HG02981 (cell line): Measurements from ENCODE around the gene OR13J1.
"Not testable (repeated sequence)": the region's sequence is repeated elsewhere in the genome, so short reads cannot be mapped to it uniquely, and the experiment has no call there.

Experiments
- ATAC-seq: cut with Tn5 transposase; IDR thresholded peaks from one replicate; pipeline ENCODE4 v1.9.1; 2021; ENCODE audit warnings: mild to moderate bottlenecking, moderate library complexity; ENCODE audit not compliant: unreplicated experiment

OR13J1 gene, protein sequence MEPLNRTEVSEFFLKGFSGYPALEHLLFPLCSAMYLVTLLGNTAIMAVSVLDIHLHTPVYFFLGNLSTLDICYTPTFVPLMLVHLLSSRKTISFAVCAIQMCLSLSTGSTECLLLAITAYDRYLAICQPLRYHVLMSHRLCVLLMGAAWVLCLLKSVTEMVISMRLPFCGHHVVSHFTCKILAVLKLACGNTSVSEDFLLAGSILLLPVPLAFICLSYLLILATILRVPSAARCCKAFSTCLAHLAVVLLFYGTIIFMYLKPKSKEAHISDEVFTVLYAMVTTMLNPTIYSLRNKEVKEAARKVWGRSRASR

DNA sequence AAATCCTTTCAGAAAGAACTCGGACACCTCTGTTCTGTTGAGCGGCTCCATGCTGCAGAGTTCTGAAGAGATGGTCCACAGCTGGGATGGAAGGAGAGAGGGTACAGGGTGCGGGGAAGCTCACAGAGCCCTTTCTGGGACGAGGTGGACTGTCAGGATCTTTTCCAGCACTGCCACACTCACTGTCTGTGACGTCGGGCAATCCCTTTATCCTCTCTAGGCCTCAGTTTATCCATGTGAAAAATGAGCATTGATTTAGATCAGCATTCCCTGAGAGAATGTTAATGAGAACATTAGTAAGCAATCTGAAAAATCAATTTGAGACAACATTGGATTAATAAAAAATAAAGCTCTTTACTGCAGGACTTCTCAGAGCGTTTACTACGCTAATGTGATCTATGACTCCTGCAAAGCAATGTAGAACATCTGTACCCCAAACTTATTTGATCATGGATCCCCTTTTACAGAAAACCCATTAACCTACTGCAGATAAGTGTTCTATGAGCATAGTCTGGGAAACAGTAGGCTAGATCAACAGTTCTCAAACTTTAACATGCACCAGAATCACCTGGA lies at the start of gene OR13J1:
Gene OR13J1 (minus strand): TSS at position 51 of the 573 bp plus-strand sequence. CDS start 0 bp downstream, at position 51.
- ATAC-seq: no peak

GRCh38 chr9:35919212-35920008 lies 49.2 kb upstream of the OR13J1 start:
- ATAC-seq: no peak

GRCh38 chr9:35918780-35919179 lies 48.6 kb upstream of the OR13J1 start:
- ATAC-seq: no peak

DNA sequence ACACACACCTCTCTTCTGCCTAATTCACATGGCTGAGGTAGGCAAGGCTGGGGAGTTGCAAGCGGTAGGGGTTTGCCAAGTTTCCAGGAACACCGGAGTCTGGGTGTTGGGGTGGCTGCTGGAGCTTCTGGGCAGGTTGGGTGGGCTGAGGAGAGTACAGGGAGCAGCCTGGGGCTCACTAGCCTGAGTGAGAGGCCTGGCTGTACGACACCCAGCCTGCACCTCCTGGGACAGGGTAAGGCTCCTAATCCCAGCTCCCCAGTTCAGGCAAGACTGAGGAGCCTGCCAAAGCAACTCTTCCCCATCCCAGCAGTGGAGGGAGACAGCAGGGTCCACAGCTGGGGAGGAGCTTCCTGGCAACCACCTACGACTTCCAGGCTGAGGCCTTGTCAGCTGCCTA lies 47.1 kb upstream of the OR13J1 start:
- no peak for ATAC-seq

GRCh38 chr9:35915681-35916294 lies 45.6 kb upstream of the OR13J1 start:
- ATAC-seq: no peak

- no peak for ATAC-seq
Observed at GRCh38 chr9:35914301-35914807, 44.2 kb upstream of the OR13J1 start.

DNA sequence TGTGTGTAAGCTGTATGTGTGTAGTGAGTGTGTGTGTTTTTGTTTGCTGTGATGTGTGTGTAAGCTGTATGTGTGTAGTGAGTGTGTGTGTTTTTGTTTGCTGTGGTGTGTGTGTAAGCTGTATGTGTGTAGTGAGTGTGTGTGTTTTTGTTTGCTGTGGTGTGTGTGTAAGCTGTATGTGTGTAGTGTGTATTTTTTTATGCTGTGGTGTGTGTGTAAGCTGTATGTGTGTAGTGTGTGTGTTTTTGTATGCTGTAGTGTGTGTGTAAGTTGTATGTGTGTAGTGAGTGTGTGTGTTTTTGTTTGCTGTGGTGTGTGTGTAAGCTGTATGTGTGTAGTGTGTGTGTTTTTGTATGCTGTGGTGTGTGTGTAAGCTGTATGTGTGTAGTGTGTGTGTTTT lies 43.2 kb upstream of the OR13J1 start:
- not testable (repeated sequence) for ATAC-seq

DNA sequence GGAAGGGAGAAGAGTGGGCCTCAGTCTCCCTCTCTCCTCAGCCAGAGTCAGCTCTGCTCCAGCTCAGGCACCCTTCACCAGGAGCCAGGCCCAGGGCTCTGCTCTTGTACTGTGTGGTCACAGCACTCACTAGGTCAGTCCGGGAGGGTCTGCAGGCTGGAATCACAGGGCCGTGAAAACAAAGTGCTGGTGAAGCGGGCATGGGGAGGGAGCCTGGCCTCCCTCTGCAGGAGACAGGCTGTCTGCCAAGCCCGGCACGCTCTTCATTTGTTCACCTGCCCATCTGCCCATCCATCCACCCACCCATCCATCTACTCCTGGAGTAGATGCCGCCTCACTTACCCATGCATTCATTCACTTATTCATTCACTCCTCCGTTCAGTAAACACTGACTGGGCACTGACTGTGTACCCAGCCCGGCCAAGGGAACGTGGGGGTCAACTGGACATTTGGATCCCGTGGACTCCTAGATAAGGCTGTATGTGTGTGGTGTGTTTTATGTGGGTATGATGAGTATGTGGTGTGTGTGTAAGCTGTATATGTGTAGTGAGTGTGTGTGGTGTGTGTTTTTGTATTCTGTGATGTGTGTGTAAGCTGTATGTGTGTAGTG lies 42.7 kb upstream of the OR13J1 start:
- no peak for ATAC-seq

- no peak for ATAC-seq
Observed at GRCh38 chr9:35911690-35912089, 41.5 kb upstream of the OR13J1 start.

DNA sequence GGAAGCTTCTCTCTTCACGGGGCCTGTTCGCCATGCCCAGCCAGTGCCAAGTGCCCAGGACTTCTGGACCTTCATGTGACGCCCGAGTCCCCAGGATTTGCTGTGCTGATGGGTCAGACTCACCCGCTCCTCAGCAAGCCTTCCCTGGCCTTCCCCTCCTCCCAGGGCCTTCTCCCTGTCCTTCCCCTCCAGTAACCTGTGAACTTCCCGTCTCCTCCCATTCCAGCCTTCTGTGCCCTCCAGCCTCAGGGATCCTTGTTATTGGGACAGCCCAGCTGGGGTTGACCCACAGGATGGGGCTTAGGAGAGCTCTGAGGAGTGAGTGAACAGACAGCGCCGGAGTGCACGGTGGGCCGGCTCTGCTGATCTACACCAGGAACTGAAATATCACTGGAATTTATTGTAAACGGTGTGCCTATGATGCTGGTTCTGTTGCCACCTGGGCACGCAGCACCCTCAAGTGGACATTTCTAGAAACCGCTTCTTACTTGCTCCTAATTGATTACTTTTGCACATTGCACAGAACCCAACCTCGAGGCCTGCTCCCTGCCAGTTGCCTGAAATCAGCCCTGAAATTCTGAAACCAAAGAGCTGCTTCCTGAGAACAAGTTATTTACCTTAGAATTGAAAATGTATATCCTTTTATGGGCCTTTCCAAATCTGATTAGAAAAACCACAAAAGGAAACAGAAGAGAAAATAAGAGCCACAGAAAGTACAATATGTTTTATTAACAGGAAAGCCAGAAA lies 40.6 kb upstream of the OR13J1 start:
- ATAC-seq: no peak

DNA sequence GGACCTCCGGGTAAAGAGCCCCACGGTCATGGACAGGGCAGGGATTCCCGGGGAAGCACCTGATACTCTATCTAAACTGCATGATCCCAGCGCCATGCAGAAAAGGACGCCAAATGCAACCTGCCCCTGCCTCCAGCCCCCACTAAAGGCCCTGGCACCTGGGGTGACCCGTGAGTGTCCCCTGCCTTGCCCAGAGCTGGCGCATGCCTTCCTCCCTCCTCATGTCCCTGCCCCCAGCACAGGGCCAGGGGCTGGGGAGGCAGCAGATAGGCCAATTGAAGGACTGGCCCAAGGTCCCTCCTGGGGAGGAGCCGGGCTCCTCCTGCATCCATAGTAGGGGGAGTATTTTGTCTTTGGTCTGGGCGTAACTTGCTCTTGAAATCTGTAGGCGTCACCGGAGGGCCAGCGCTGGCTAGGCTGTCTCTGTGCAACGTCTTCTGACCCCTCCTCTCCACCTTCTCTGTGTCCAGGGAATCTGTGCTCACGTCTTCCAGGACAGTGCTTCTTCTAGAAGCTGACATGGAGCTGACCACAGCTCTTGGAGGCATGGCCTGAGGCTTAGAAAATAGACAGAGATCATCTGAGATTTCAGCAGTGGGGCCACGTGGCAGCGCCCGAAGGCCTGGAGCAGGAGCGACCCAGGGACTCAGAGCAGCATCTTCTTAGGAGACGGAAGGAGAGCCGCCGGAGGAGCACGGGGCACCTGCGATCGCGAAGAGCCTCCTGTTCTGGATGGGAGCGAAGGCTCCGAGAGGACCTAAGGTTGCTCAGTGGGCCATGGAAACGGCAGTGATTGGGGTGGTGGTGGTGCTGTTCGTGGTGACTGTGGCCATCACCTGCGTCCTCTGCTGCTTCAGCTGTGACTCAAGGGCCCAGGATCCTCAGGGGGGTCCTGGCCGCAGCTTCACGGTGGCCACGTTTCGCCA lies 39.7 kb upstream of the OR13J1 start:
- no peak for ATAC-seq

DNA sequence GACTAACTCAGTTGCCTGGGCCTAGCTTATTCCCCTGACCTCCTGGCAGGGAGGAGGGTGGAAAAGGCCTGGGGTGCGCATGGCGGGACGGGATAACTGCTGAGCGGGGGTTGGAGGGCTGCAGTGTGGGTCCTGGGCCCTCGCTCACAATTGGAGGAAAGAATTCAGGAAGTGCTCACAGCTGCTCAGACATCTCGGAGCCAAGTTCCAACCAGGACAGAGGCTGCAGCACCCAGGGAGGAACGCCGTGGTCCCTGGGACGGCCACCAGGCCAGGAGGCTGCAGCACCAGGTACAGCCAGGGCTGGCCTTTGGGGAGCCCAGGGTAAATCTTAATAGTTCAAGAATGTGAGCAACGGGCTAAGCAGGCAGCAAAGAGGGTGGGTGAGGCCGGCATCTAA lies 39.1 kb upstream of the OR13J1 start, which contains the start of gene SPAAR:
Gene SPAAR (plus strand): TSS at position 217 of the 400 bp plus-strand sequence. CDS start 974 bp downstream, outside the sequence.
- ATAC-seq: no peak

- ATAC-seq: no peak
Observed at GRCh38 chr9:35908504-35909125, 38.4 kb upstream of the OR13J1 start.

- no peak for ATAC-seq
Observed at GRCh38 chr9:35907711-35908503, 37.7 kb upstream of the OR13J1 start.

- ATAC-seq: no peak
Observed at GRCh38 chr9:35906923-35907699, 36.9 kb upstream of the OR13J1 start.

GRCh38 chr9:35905912-35906679 lies 35.9 kb upstream of the OR13J1 start, which contains the start of gene HRCT1:
HRCT1 (plus strand) TSS chr9:35906202; CDS start chr9:35906288, 86 bp downstream.
- ATAC-seq: no peak
